ENCODE data around the gene NDEL1. TPM values are rescaled to one million over a fixed set of nuclear protein-coding genes. Genes with fewer than 3 reads are reported as not detected.
"Not testable (repeated sequence)": the region's sequence is repeated elsewhere in the genome, so short reads cannot be mapped to it uniquely, and the experiment has no call there.

NDEL1 gene
- total RNA-seq, 3 donors from 2014 or later: 57.5 to 80.5 (median 63.6) TPM

- TF ChIP-seq CTCF (IDR thresholded peaks at IDR 0.05): no peak
- Histone ChIP-seq H3K4me3 (no peak overlapping the region), H3K9me3 (no peaks in the 10 kb centered on the region), H3K36me3 (ENCODE audit: low read depth) (no peaks in the 10 kb centered on the region), H3K4me1 (ENCODE audit: low read depth) (peaks cover 4% of the 10 kb centered on the region)
- ATAC-seq (no peak), DNase-seq (no peak)
- intact Hi-C loops (cut with DNase I, micrococcal nuclease): no loop called here
Measured at GRCh38 chr17:8392674-8393469, 42.8 kb upstream of the NDEL1 start.

DNA sequence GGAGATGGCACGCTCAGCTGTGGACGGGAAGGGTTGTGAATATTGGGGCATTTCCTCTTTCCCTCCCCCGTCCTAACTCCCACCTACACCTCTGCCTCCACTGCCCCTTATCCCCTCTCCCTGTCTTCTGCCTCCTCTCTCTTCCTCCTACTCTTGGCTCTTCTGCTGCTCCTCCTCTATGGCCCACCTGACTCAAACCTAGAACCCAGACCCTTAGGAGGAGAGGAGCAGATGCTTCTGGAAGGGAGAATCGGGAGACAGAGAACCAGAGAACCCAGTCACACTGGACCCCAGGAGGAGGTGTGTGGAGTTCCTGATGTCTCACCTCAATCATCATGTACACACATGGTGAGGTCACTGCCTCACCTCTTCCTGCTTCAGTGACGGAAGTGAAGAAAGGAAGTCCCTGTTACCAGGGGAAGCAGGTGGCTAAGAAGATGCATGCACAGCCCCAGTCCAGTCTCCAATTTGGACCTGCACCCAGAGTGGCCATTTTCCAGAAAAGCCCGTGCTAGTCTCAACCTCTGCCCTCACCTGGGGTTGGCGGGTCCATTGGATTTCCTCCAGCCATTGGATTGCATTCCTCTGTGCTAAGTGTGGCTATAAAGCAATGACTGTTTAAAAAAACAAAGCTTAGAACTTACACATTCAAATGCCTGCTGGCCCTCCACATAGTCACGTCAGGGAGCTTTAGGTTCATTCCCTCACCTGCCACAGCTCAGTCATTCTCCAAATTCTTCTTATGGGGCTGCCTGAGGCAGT, 42.0 kb upstream of the NDEL1 start:
- peaks cover 4% of the 10 kb centered on the region for H3K4me1 ChIP-seq (ENCODE audit: low read depth)
- intact Hi-C loops (cut with DNase I, micrococcal nuclease): no loop called here
- H3K9me3 ChIP-seq: no peaks in the 10 kb centered on the region
- H3K36me3 ChIP-seq (ENCODE audit: low read depth): no peaks in the 10 kb centered on the region
- no peak for TF ChIP-seq CTCF (IDR thresholded peaks at IDR 0.05)
- peak; percentile 95 for ATAC-seq
- peak in 1 of 3 donors; percentile 56 for DNase-seq
- no peak overlapping the region for H3K4me3 ChIP-seq

DNA sequence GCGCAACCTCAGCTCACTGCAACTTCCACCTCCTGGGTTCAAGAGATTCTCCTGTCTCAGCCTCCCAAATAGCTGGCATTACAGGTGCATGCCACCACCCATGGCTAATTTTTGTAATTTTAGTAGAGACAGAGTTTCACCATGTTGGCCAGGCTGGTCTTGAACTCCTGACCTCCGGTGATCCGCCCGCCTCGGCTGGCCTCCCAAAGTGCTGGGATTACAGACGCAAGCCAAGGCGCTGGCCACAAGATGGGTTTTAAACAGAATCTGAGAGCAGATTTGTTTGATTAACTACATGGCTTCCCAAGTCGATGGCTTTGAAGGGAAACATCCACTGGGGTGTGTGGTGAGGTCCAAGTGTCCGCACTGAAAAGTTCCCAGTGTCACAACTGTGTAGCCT, 41.2 kb upstream of the NDEL1 start:
- DNase-seq: not testable (repeated sequence)

GRCh38 chr17:8397636-8398035, 38.0 kb upstream of the NDEL1 start, which contains the start of gene RNF222:
Gene RNF222 (minus strand): TSS chr17:8397827. CDS start chr17:8393461, 4,366 bp downstream.
- Histone ChIP-seq H3K4me3 (no peak within 1 kb of the TSS), H3K4me1 (ENCODE audit: low read depth) (peaks cover 4% of the 10 kb centered on the region), H3K36me3 (ENCODE audit: low read depth) (no peaks in the 10 kb centered on the region), H3K9me3 (no peaks in the 10 kb centered on the region)
- no peak for ATAC-seq
- DNase-seq: no peak
- intact Hi-C loops (cut with DNase I, micrococcal nuclease): no loop called here
- TF ChIP-seq CTCF (IDR thresholded peaks at IDR 0.05): no peak

More for the DNA sequence above, 41.2 kb upstream of the NDEL1 start:
- H3K4me1 ChIP-seq (ENCODE audit: low read depth); H3K9me3 ChIP-seq; H3K36me3 ChIP-seq (ENCODE audit: low read depth); intact Hi-C loops (cut with DNase I, micrococcal nuclease); ATAC-seq; H3K4me3 ChIP-seq: not testable (repeated sequence)

- intact Hi-C loops (cut with DNase I, micrococcal nuclease): no loop called here
- peaks cover 2% of the 10 kb centered on the region for H3K4me1 ChIP-seq (ENCODE audit: low read depth)
- no peak for ATAC-seq
- no peak for DNase-seq
- H3K9me3 ChIP-seq: no peaks in the 10 kb centered on the region
- TF ChIP-seq CTCF (IDR thresholded peaks at IDR 0.05): no peak
- no peak overlapping the region for H3K4me3 ChIP-seq
- no peaks in the 10 kb centered on the region for H3K36me3 ChIP-seq (ENCODE audit: low read depth)
Measured at GRCh38 chr17:8398980-8399379, 36.7 kb upstream of the NDEL1 start.

DNA sequence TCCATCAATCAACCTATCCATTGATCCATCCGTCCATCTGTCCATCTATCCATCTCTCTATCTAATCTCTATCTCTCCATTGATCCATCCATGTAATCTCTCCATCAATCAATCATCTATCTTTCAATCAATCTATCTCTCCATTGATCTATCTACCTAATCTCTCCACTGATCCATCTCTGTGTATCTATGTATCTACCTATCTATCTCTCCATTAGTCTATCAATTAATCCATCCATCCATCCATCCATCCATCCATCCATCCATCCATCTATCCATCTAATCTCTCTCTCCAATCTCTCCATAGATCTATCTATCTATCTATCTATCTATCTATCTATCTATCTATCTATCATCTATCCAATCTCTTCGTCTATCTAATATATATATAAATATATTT, 34.6 kb upstream of the NDEL1 start:
- H3K4me3 ChIP-seq: no peak overlapping the region
- no peak for TF ChIP-seq CTCF (IDR thresholded peaks at IDR 0.05)
- DNase-seq: no peak
- intact Hi-C loops (cut with DNase I, micrococcal nuclease): no loop called here
- no peaks in the 10 kb centered on the region for H3K4me1 ChIP-seq (ENCODE audit: low read depth)
- no peaks in the 10 kb centered on the region for H3K9me3 ChIP-seq
- H3K36me3 ChIP-seq (ENCODE audit: low read depth): no peaks in the 10 kb centered on the region
- ATAC-seq: no peak

Data from mucosa of descending colon (tissue), 3 donors.